SU-DHL-6 (cell line): ENCODE results near the gene ADPRS.

Experiments
- CTCF ChIP-seq: fragments of 200-600 bp; sonication (generic); IDR thresholded peaks from one replicate; pipeline ENCODE4 v1.5.1; 2017; ENCODE audit warnings: antibody characterized with exemption, mild to moderate bottlenecking, low read length, moderate library complexity; ENCODE audit not compliant: insufficient read depth, poor library complexity, severe bottlenecking
- EZH2phosphoT487 ChIP-seq: fragments of 200-600 bp; sonication (generic), shearing (Covaris generic); conservative IDR thresholded peaks from 2 replicates; pipeline ENCODE4 v1.6.1; 2018; ENCODE audit warnings: mild to moderate bottlenecking, antibody characterized with exemption, low read length, moderate library complexity, mixed read lengths

- TF ChIP-seq CTCF: no peak
- no peak for TF ChIP-seq EZH2phosphoT487
Observed at GRCh38 chr1:36111151-36111550, 22.5 kb downstream of the ADPRS start.
